GM12878 (cell line): ENCODE data around the gene GPLD1. TPM values are rescaled to one million over a fixed set of nuclear protein-coding genes. Genes with fewer than 3 reads are reported as not detected.

Experiments
- ATAC-seq: fragments of 200-7000 bp; cut with Tn5 transposase; 3 replicates; pipeline ENCODE4 v1.9.1; 2020; ENCODE audit warnings: mild to moderate bottlenecking, moderate library complexity
- BruUV-seq: library from RNA; stranded (reverse); fragments of 400-500 nt; replicated peaks from 2 replicates; lab custom pipeline; 2021; lab: Mats Ljungman, UMichigan
- CTCF ChIA-PET: fragments of 300-600 bp; sonication (Branson Sonifier 250); formaldehyde crosslinking; extraction: SDS; loops from one replicate; lab custom pipeline; 2021; ENCODE audit warnings: inconsistent platforms; lab: Yijun Ruan, JAX
- POLR2A ChIA-PET: fragments of 350-600 bp; formaldehyde crosslinking; extraction: SDS; loops from one replicate; lab custom pipeline; 2021; ENCODE audit warnings: inconsistent platforms; lab: Charles Lee
- RAD21 ChIA-PET: fragments of 300-600 bp; sonication (Branson Sonifier 250); formaldehyde crosslinking; loops from one replicate; lab custom pipeline; 2023; ENCODE audit warnings: antibody characterized with exemption; ENCODE audit not compliant: unreplicated experiment; lab: Charles Lee
- SMC1A ChIA-PET: fragments of 300-600 bp; sonication (Branson Sonifier 250); formaldehyde crosslinking; loops from one replicate; lab custom pipeline; 2023; ENCODE audit not compliant: unreplicated experiment, uncharacterized antibody; lab: Charles Lee
- DNase-seq: peaks from one replicate; pipeline ENCODE4 v3.0.0-alpha.2; 2011; ENCODE audit warnings: low read depth, low spot score
- FAIRE-seq: peaks from 3 replicates; lab custom pipeline; 2011; peaks lifted over from hg19 to GRCh38; lab: Jason Lieb, UNC
- H2AFZ ChIP-seq: 2 replicates; pipeline ENCODE4 v1.6.0; 2011; ENCODE audit warnings: low read depth, low read length, control low read depth; ENCODE audit not compliant: control insufficient read depth
- H3K27ac ChIP-seq: 2 replicates; pipeline ENCODE4 v1.5.1; 2011; ENCODE audit warnings: control low read depth; ENCODE audit not compliant: control insufficient read depth, insufficient read depth
- H3K27me3 ChIP-seq, 2 experiments: replicated peaks in 1 of 2; 2 replicates each; pipeline versions ENCODE4 v1.6.0 to v1.6.1; 2011; ENCODE audit warnings: low read length in 1 of 2; ENCODE audit not compliant: control insufficient read depth in 2 of 2, insufficient read depth in 2 of 2
- H3K36me3 ChIP-seq, 2 experiments: 2 replicates each; pipeline ENCODE4 v1.5.1; 2011; ENCODE audit warnings: low read length in 1 of 2; ENCODE audit not compliant: control insufficient read depth in 2 of 2, insufficient read depth in 2 of 2
- H3K4me1 ChIP-seq: 2 replicates; pipeline ENCODE4 v1.6.1; 2011; ENCODE audit warnings: mild to moderate bottlenecking, low read length, moderate library complexity, mixed read lengths; ENCODE audit not compliant: control insufficient read depth, insufficient read depth
- H3K4me2 ChIP-seq: 2 replicates; pipeline ENCODE4 v1.6.0; 2011; ENCODE audit warnings: control low read depth; ENCODE audit not compliant: control insufficient read depth, insufficient read depth
- H3K4me3 ChIP-seq: fragments of 200-600 bp; sonication (generic); 2 replicates; pipeline ENCODE4 v1.5.1; 2016
- H3K79me2 ChIP-seq: 2 replicates; pipeline ENCODE4 v1.6.0; 2011; ENCODE audit warnings: low read length; ENCODE audit not compliant: control insufficient read depth, insufficient read depth
- H3K9ac ChIP-seq: 2 replicates; pipeline ENCODE4 v1.8.0; 2011; ENCODE audit warnings: low read length, control low read depth, mixed read lengths; ENCODE audit not compliant: control insufficient read depth, insufficient read depth
- H3K9me3 ChIP-seq: replicated peaks from 3 replicates; pipeline ENCODE4 v1.5.1; 2011; ENCODE audit warnings: mild to moderate bottlenecking, low read length; ENCODE audit not compliant: control insufficient read depth, insufficient read depth
- H4K20me1 ChIP-seq: 2 replicates; pipeline ENCODE4 v1.6.0; 2011; ENCODE audit not compliant: control insufficient read depth, insufficient read depth
- BHLHE40 ChIP-seq, 2 experiments: fragments of 450-650 bp in 1 of 2; IDR thresholded peaks; 2 replicates each; pipeline ENCODE4 v1.6.1; 2011 to 2017; ENCODE audit warnings: low read depth in 2 of 2, borderline replicate concordance in 1 of 2, improper control_type of control experiment in 1 of 2, low read length in 1 of 2, mild to moderate bottlenecking in 1 of 2
- BMI1 ChIP-seq: fragments of 450-650 bp; IDR thresholded peaks from 2 replicates; pipeline ENCODE4 v1.6.1; 2016; ENCODE audit warnings: mild to moderate bottlenecking, moderate library complexity, borderline replicate concordance
- CBFB ChIP-seq: IDR thresholded peaks from 2 replicates; pipeline ENCODE4 v1.6.1; 2016; ENCODE audit warnings: antibody characterized with exemption, low read depth
- CEBPZ ChIP-seq: fragments of 150-350 bp; IDR thresholded peaks from 2 replicates; pipeline ENCODE4 v1.6.1; 2016; ENCODE audit warnings: low read depth, low read length
- CREB1 ChIP-seq: IDR thresholded peaks from 2 replicates; pipeline ENCODE4 v1.6.1; 2012; ENCODE audit warnings: low read depth, mild to moderate bottlenecking, inconsistent platforms
- E4F1 ChIP-seq: fragments of 450-650 bp; IDR thresholded peaks from 2 replicates; pipeline ENCODE4 v1.6.1; 2018; ENCODE audit warnings: borderline replicate concordance, mild to moderate bottlenecking; ENCODE audit not compliant: partially characterized antibody
- EP300 ChIP-seq, 2 experiments: fragments of 150-350 bp in 1 of 2; IDR thresholded peaks; 2 replicates each; pipeline ENCODE4 v1.6.1; 2011 to 2012; ENCODE audit warnings: low read depth in 2 of 2, low read length in 2 of 2, borderline replicate concordance in 1 of 2, improper control_type of control experiment in 1 of 2, inconsistent platforms in 1 of 2; ENCODE audit not compliant: control insufficient read depth in 1 of 2
- FOXM1 ChIP-seq: IDR thresholded peaks from 2 replicates; pipeline ENCODE4 v1.6.1; 2012; ENCODE audit warnings: low read depth, mild to moderate bottlenecking, inconsistent platforms, low read length, moderate library complexity
- GATAD2B ChIP-seq: fragments of 450-650 bp; conservative IDR thresholded peaks from 2 replicates; pipeline ENCODE4 v1.6.1; 2017; ENCODE audit warnings: low read depth, mild to moderate bottlenecking, moderate library complexity
- LARP7 ChIP-seq: fragments of 450-650 bp; IDR thresholded peaks from 2 replicates; pipeline ENCODE4 v1.6.1; 2017; ENCODE audit warnings: mild to moderate bottlenecking
- MEF2A ChIP-seq: IDR thresholded peaks from 2 replicates; pipeline ENCODE4 v1.6.1; 2011; ENCODE audit warnings: low read depth, mild to moderate bottlenecking, low read length, moderate library complexity; ENCODE audit not compliant: insufficient read depth
- NFXL1 ChIP-seq: fragments of 450-650 bp; IDR thresholded peaks from 2 replicates; pipeline ENCODE4 v1.6.1; 2017; ENCODE audit warnings: antibody characterized with exemption, mild to moderate bottlenecking, borderline replicate concordance
- NFYB ChIP-seq: IDR thresholded peaks from 2 replicates; pipeline ENCODE4 v1.6.1; 2011; ENCODE audit warnings: low read depth, mild to moderate bottlenecking, low read length, improper control_type of control experiment, moderate library complexity; ENCODE audit not compliant: insufficient read depth
- RAD51 ChIP-seq: fragments of 450-650 bp; IDR thresholded peaks from 2 replicates; pipeline ENCODE4 v1.6.1; 2016; ENCODE audit warnings: moderate library complexity, mild to moderate bottlenecking, inconsistent platforms
- RELA ChIP-seq: fragments of 450-650 bp; IDR thresholded peaks from 2 replicates; pipeline ENCODE4 v1.8.0; 2014; ENCODE audit warnings: borderline replicate concordance; ENCODE audit not compliant: partially characterized antibody
- SP1 ChIP-seq: IDR thresholded peaks from one replicate; pipeline ENCODE4 v1.6.1; 2011; ENCODE audit warnings: low read depth, low read length
- STAT1 ChIP-seq: fragments of 450-650 bp; conservative IDR thresholded peaks from 2 replicates; pipeline ENCODE4 v1.6.1; 2014; ENCODE audit warnings: antibody characterized with exemption, mild to moderate bottlenecking
- TBL1XR1 ChIP-seq: IDR thresholded peaks from 2 replicates; pipeline ENCODE4 v1.6.1; 2012; ENCODE audit warnings: low read depth, low read length, improper control_type of control experiment
- ZBED1 ChIP-seq: IDR thresholded peaks from 2 replicates; pipeline ENCODE4 v1.6.1; 2016; ENCODE audit warnings: borderline replicate concordance
- ZNF274 ChIP-seq: IDR thresholded peaks from one replicate; pipeline ENCODE4 v1.8.0; 2011; ENCODE audit not compliant: insufficient read length, insufficient read depth
- WGBS: methylation state at CpG from one replicate; pipeline ENCODE4 v1.1.6; 2016; ENCODE audit warnings: low lambda C conversion rate; ENCODE audit not compliant: insufficient replicate concordance, insufficient coverage; ENCODE audit errors: missing lambda C conversion rate; 5-methylcytosine and 5-hydroxymethylcytosine counted together
- in situ Hi-C: fragments of 300-500 bp; cut with MboI; formaldehyde crosslinking; loops from 9 replicates; pipeline ENCODE4 v1.14.3; 2018; ENCODE audit warnings: mixed read lengths
- intact Hi-C: fragments of 100-400 bp; cut with micrococcal nuclease; formaldehyde crosslinking; loops from one replicate; pipeline ENCODE4 v1.14.2; 2022; ENCODE audit not compliant: unreplicated experiment
- polyA plus RNA-seq, 11 experiments: library from polyadenylated mRNA; depleted of rRNA in 4 of 11; unstranded in 6 of 11; stranded (reverse) in 5 of 11; fragments of >200 nt; fragmentation: Nextera tagmentation in 4 of 11; fragmentation: Illumina TruSeq in 1 of 11; extraction: Ambion mirVana in 4 of 11; extraction: Trizol in 1 of 11; gene quantifications; 1 replicate in 1 of 11; 2 replicates in 10 of 11; pipeline versions ENCODE4 v1.2.1 to v1.2.3, GENCODE V29; 2011 to 2016; ENCODE audit warnings: inconsistent platforms in 2 of 11, missing spikeins in 2 of 11, low read depth in 1 of 11
- total RNA-seq, 4 experiments: library from RNA; depleted of rRNA in 3 of 4; stranded (reverse); fragments of >200 nt in 3 of 4; fragmentation: Illumina TruSeq in 1 of 4; extraction: Trizol in 1 of 4; gene quantifications; 2 replicates each; pipeline versions ENCODE4 v1.2.1 to v1.2.3, GENCODE V29; 2013 to 2021

The GPLD1 gene
- total and polyA plus RNA-seq, 10 of the 15 experiments (the other 5 are each of a cell fraction or from before 2014, with no cell fraction given): 0.04 to 1.0 (median 0.69) TPM

DNA sequence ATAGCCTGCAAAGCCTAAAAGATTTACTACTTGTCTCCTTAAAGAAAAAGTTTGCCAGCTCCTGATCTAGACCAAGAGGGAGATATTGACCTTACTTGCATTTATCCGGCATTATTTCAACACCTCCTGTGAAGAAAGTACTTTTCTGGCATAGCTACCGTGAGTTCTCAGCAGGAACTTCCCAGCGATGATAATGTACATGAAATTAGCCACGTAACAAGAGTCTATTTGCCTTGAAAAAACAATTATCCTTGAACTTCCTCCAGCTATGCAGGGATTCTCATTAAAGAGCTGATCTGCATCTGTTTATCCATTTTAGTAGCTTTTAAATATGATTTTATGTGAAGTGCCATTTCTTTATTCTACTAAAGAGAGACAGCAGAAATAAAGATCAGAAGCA is 47.1 kb upstream of the GPLD1 start (continued):
- no peak for TF ChIP-seq ZBED1
- no peak for TF ChIP-seq RELA
- no peak for TF ChIP-seq MEF2A
- TF ChIP-seq GATAD2B: no peak
- no peak for TF ChIP-seq CBFB

DNA sequence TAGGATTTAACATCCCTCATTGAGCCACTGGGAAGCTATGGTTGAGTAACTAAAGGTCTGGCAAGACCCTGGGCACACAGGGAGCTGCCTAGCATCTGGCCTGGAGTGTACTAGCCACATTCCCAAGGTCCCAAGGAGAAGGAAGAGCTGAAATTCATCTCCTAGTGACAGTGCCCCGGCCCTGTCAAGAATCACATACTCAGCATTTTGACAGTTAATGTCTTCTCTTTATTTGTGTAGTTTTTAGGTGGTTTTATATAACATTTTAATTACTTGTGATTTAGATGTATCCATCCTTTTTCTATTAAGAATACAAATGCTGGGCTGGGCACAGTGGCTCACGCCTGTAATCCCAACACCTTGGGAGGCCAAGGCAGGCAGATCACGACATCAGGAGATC is 45.8 kb upstream of the GPLD1 start:
- Histone ChIP-seq H4K20me1 (no peaks in the 10 kb centered on the region), H3K27ac (no peak overlapping the region), H3K27me3 (no peaks in the 10 kb centered on the region), H3K4me2 (no peak overlapping the region), H3K36me3 (no peaks in the 10 kb centered on the region; a peak in 1 of 4 replicates), H3K9ac (no peak overlapping the region), H3K4me1 (no peaks in the 10 kb centered on the region), H2AFZ (no peak overlapping the region), H3K79me2 (no peaks in the 10 kb centered on the region), H3K9me3 (no peaks in the 10 kb centered on the region), H3K4me3 (no peak overlapping the region)
- in situ Hi-C loops (no loop called here), intact Hi-C loops (no loop called here)
- BruUV-seq: no TSS peak
- RAD21 ChIA-PET: no interaction called here
- ATAC-seq (no peak), DNase-seq (no peak), FAIRE-seq (no peak)
- POLR2A ChIA-PET: no interaction called here
- 75% methylated on average over 3 of the region's 3 CpGs for WGBS
- CTCF ChIA-PET: interaction anchor here (0.6 to 1.6 kb wide), 4 partner anchors 10 to 286 kb away, joined by 3 to 8 read pairs (median 3); no protein-coding TSS in a partner anchor
- SMC1A ChIA-PET: interaction anchor here (0.9 to 1.5 kb wide), 2 partner anchors 14 to 17 kb away, joined by 3 to 4 read pairs; no protein-coding TSS in a partner anchor
- no peak for TF ChIP-seq TBL1XR1
- TF ChIP-seq FOXM1: no peak
- TF ChIP-seq NFYB: no peak
- TF ChIP-seq LARP7: no peak
- no peak for TF ChIP-seq RAD51
- TF ChIP-seq BHLHE40 (IDR thresholded peaks at IDR 0.05; ENCODE audit: borderline replicate concordance in 1 of 2, low read depth in 2 of 2, low read length in 1 of 2): no peak
- no peak for TF ChIP-seq BMI1
- no peak for TF ChIP-seq CEBPZ
- TF ChIP-seq E4F1: no peak
- TF ChIP-seq CREB1: no peak
- TF ChIP-seq NFXL1: no peak
- no peak for TF ChIP-seq EP300 (IDR thresholded peaks at IDR 0.05; ENCODE audit: borderline replicate concordance in 1 of 2, control insufficient read depth in 1 of 2, low read depth in 2 of 2, low read length in 2 of 2)
- TF ChIP-seq SP1: no peak
- TF ChIP-seq ZBED1: no peak
- TF ChIP-seq STAT1: no peak
- no peak for TF ChIP-seq ZNF274
